GM18858 (cell line): Measurements from ENCODE around the gene MACROD2.
"Not testable (repeated sequence)": the region's sequence is repeated elsewhere in the genome, so short reads cannot be mapped to it uniquely, and the experiment has no call there.

Experiments
- ATAC-seq: cut with Tn5 transposase; IDR thresholded peaks from one replicate; pipeline ENCODE4 v1.9.1; 2021; ENCODE audit not compliant: unreplicated experiment

MACROD2 gene

DNA sequence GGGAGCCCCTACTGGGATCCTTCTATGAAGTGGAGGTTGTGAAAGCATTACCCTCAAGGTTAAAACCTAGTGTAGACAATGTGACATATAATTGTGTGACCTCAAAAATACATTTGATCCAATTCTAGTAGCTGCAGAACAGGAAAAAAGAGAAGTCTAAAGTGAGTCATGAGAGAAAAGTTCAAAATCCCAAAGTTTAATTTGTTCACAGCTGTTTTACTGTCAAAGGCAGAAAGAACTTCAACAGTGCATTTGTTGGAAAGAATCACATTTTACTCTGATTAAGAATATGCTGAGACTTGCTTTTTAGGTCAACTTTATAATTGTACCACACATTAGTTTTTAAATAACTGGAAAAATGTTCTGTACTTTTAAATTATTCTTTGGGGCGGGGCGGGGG, 1369.5 kb downstream of the MACROD2 start:
- no peak for ATAC-seq

GRCh38 chr20:15370370-15370769, 1375.1 kb downstream of the MACROD2 start:
- ATAC-seq, result no peak

GRCh38 chr20:15374682-15375081, 1379.4 kb downstream of the MACROD2 start:
- no peak for ATAC-seq

DNA sequence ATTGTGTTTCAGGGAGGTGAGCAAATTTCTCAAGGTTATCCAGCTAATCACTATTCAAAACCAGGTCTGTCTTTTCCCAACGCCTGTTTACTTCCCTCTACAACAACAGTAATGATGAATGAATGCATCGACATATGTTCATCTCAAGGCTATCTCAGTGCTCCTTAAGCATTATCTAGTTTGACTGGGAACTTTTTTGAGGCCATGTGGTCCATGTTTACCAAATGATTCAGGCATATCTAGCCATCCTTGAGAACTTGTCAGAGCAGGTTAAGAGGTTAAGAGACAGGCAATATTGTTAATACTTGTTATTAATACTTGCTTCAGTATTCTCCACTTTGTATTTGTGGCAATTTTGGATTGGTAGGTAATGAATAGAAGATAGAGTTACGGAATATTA, 1380.5 kb downstream of the MACROD2 start:
- no peak for ATAC-seq

DNA sequence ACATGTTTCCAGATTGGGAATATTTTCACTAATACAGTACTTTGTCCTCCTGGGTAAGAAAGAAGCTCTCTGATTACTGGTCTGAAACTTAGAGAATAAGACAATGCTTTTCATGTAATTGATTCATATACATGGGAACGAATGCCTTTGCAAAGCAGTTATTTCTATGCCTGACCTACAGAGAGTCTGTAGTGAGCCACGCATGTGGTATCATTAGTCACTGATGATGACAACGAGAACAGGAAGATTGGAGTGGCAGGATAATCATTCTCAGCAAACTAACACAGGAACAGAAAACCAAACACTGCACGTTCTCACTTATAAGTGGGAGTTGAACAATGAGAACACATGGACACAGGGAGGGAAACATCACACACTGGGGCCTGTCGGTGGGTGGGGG, 1382.3 kb downstream of the MACROD2 start:
- ATAC-seq, result not testable (repeated sequence)

DNA sequence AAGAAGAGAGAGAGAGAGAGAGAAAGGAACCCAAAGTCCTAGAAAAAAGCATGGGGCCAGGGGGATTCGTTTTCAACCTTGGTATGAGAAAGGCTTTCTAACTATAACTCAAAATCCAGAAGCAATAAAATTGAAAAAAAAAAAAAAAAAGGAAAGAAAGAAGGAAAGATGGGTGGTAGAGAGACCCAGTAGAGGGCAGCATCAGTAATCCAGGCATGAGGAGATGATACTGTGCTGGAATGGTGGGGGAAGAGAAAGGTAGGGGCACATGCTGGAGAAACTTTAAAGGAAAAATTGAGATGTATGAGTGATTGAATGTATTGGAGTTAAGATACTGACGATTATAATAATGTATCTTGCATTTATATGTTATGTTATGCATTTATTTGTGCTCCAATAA, 1382.8 kb downstream of the MACROD2 start:
- no peak for ATAC-seq

GRCh38 chr20:15379681-15380296, 1384.5 kb downstream of the MACROD2 start:
- no peak for ATAC-seq

GRCh38 chr20:15380770-15381169, 1385.5 kb downstream of the MACROD2 start:
- peak; percentile 87 for ATAC-seq

DNA sequence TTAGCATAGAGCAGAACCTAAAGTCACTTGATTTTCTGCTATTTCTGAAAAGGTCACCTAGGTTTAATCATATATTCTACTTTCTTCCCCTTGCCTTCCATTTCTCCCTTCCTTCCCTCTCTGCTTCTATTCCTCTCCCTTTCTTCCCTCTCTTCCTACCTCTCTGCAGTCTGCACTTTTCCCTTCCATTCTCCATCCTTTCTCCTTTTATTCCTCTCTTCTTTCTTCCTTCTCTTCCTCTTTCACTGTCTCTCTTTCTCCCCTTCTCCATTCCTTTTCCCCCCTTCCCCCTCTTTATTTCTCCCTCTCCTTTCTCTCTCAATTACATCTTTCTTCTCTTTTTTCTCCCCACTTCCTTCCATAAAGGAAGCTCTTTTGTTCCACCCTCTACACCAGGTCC, 1391.9 kb downstream of the MACROD2 start:
- no peak for ATAC-seq

DNA sequence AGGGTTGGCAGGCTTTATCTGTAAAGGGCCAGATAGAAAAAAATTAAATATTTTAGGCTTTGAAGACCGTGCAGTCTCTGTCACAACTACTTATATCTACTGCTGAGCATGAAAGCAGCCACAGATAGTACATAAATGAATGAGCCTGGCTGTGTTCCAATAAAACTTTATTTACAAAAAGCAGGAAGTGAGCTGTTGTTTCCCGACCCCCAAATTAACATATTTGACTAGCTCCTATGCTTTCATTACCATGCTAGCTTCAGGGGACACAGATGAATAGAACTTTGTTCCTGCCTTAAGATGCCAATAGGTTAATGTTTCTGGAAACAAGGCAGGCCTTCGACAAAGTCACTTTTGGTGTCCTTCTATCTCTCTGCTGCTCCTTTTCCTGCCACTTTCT, 1400.1 kb downstream of the MACROD2 start:
- no peak for ATAC-seq

- no peak for ATAC-seq
These were observed 1400.7 kb downstream of the MACROD2 start for GRCh38 chr20:15396026-15396425.

DNA sequence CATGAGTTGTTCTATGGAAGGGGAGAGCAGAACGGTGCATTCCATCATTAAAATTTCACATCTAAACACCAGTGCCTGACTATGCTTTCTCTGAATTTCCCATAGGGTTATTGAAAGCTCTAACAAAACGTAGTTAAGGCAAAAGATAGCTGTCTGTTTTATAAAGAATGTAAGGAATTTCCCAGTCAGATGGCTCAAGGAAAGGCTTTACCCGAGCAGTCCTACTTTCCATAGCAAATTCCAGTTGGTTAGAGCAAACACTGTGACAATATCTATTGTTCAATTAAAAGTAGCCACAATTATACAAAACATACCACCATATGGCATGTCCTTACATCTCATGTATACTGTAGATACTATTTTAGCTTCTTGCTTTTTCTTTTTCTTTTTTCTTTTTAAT, 1401.6 kb downstream of the MACROD2 start:
- no peak for ATAC-seq

GRCh38 chr20:15399781-15400180, 1404.5 kb downstream of the MACROD2 start:
- ATAC-seq, result no peak

DNA sequence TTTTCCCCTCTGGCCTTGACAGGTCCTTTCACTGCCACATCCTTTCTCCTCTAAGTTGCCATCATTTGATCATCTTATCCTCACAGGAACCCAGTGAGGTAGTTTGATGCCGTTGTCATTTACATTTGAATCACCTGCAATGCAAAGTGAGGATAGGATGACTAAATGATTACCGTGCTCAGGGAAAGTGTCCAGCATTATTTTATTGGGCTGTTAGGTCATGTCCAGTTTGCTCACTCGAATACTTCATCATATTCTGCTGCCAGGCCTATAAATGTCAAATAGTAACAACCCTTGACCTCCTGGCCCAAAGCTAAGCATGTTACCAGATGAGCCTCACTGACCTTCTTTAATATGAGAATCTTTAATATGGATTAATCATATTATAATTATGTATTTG, 1410.8 kb downstream of the MACROD2 start:
- ATAC-seq, result no peak

GRCh38 chr20:15411781-15412180, 1416.5 kb downstream of the MACROD2 start:
- ATAC-seq, result no peak

DNA sequence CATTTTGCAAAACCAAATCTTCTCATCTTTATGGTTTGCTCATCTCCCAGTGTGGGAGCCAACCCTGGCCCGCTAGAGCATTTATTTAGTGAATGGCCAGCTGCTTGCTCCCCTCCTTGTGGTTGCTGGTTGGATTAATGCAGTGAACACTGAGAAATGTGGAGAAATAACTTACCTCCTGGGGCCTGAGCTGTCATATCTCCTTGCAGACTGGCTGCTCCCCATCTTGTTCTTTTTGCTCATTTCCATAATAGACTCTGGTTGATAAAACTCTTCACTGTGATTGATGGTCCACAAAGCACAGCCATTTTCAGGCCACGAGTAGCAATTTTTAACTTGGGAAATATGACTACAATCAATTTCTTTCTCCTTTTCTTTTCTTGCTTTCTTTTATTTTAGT, 1420.6 kb downstream of the MACROD2 start:
- no peak for ATAC-seq

GRCh38 chr20:15419856-15420255, 1424.5 kb downstream of the MACROD2 start:
- no peak for ATAC-seq

GRCh38 chr20:15422966-15423365, 1427.7 kb downstream of the MACROD2 start:
- no peak for ATAC-seq

GRCh38 chr20:15439551-15439950, 1444.2 kb downstream of the MACROD2 start:
- ATAC-seq, result no peak

- no peak for ATAC-seq
These were observed 1444.9 kb downstream of the MACROD2 start for GRCh38 chr20:15440049-15440820.

DNA sequence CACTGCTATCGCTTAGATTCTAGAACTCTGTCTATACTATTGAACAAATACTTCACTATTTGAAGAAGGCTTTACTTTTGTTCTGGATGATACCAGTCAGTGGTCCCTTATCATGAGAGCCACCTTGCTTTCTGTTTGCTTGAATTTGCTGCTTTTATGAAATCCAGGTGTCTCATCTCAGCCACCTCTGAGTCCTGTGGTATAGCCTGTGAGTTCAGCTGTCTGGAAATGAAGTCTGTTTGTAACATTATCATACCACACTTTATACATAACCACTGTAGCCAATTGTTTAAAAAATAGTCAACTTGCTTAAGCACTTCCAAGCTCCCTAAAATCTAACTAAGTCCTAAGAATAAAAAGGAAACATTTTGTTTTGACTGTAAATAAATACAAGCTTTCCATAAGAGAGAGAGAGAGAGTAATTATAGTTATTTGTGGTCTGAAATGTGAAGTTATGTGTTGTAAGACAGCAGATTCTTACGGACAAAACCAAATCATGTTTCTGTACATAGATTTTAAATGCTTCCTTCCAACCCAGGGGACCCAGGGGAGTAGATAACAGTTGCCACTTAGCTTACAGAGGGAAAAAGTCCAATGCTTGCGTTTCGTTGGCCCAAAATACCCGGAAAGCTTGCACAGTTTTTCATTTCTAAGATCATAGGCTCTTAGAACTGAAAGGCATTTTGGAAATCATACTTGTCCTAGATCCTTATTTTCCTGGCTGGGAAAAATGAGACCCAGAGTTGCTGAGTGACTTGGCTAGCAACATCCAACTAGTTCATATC, 1449.9 kb downstream of the MACROD2 start:
- ATAC-seq, result no peak

DNA sequence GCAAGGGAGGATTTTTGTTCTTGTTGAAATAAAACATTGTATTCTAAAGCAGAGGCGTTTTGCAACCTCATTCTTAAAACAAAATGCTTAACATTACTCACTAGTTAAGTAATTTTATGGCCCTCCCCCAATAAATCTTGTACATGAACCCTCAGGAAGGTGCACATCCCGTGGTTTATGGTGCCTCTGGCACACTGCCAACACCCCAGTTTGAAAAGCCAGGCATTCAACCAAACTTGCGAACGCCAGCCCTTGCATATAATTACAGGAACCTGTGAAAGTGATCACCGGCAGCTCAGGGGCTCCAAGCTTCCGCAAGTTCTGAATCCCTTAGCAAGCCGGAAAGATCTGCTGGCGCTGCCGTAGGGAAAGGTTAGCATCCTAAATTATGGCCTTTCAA, 1451.1 kb downstream of the MACROD2 start:
- ATAC-seq, result no peak
